Astrocyte (in vitro differentiated cells and primary cell): ENCODE measurements around the gene BTRC. TPM values are rescaled to one million over a fixed set of nuclear protein-coding genes. Genes with fewer than 3 reads are reported as not detected.

ENCODE experiments used
- DNase-seq: peaks from one replicate; pipeline ENCODE4 v3.0.0-alpha.2; 2010; ENCODE audit warnings: low read depth
- FAIRE-seq: peaks from 2 replicates; lab custom pipeline; 2011; peaks lifted over from hg19 to GRCh38; lab: Jason Lieb, UNC
- H2AFZ ChIP-seq: 2 replicates; pipeline ENCODE4 v1.6.0; 2012; ENCODE audit warnings: low read depth, low read length, inconsistent platforms
- H3K27ac ChIP-seq: 2 replicates; pipeline ENCODE4 v1.5.1; 2011; ENCODE audit warnings: low read depth, low read length, inconsistent platforms
- H3K27me3 ChIP-seq: 2 replicates; pipeline ENCODE4 v1.6.0; 2011; ENCODE audit warnings: low read length, inconsistent platforms; ENCODE audit not compliant: insufficient read depth
- H3K36me3 ChIP-seq: 2 replicates; pipeline ENCODE4 v1.5.1; 2011; ENCODE audit warnings: low read length, inconsistent platforms; ENCODE audit not compliant: insufficient read depth
- H3K4me1 ChIP-seq: 2 replicates; pipeline ENCODE4 v1.5.1; 2011; ENCODE audit warnings: low read length, inconsistent platforms; ENCODE audit not compliant: insufficient read depth
- H3K4me2 ChIP-seq: 2 replicates; pipeline ENCODE4 v1.6.0; 2012; ENCODE audit warnings: low read length, inconsistent platforms
- H3K4me3 ChIP-seq: 2 replicates; pipeline ENCODE4 v1.5.1; 2011; ENCODE audit warnings: low read depth, mild to moderate bottlenecking, low read length, inconsistent platforms; ENCODE audit not compliant: insufficient read depth
- H3K79me2 ChIP-seq: 2 replicates; pipeline ENCODE4 v1.6.0; 2012; ENCODE audit warnings: mild to moderate bottlenecking, low read length, inconsistent platforms; ENCODE audit not compliant: insufficient read depth
- H3K9ac ChIP-seq: 2 replicates; pipeline ENCODE4 v1.6.0; 2012; ENCODE audit warnings: mild to moderate bottlenecking, low read length, inconsistent platforms
- H3K9me3 ChIP-seq: 2 replicates; pipeline ENCODE4 v1.5.1; 2012; ENCODE audit warnings: low read depth, mild to moderate bottlenecking, low read length, inconsistent platforms; ENCODE audit not compliant: insufficient read depth
- H4K20me1 ChIP-seq: 2 replicates; pipeline ENCODE4 v1.6.0; 2012; ENCODE audit warnings: low read length, inconsistent platforms; ENCODE audit not compliant: insufficient read depth
- H3K27ac Mint-ChIP-seq: one replicate; pipeline ENCODE4 v1.8.0; 2021; ENCODE audit warnings: mild to moderate bottlenecking, mixed read lengths; ENCODE audit not compliant: unreplicated experiment
- H3K27me3 Mint-ChIP-seq: one replicate; pipeline ENCODE4 v1.8.0; 2021; ENCODE audit warnings: low read depth, mixed read lengths; ENCODE audit not compliant: unreplicated experiment
- H3K36me3 Mint-ChIP-seq: one replicate; pipeline ENCODE4 v1.8.0; 2021; ENCODE audit warnings: low read depth, mixed read lengths; ENCODE audit not compliant: unreplicated experiment
- H3K4me1 Mint-ChIP-seq: one replicate; pipeline ENCODE4 v1.8.0; 2021; ENCODE audit warnings: low read depth, mixed read lengths; ENCODE audit not compliant: unreplicated experiment
- H3K4me3 Mint-ChIP-seq: one replicate; pipeline ENCODE4 v1.8.0; 2021; ENCODE audit warnings: mild to moderate bottlenecking, moderate library complexity, mixed read lengths; ENCODE audit not compliant: unreplicated experiment
- H3K9me3 Mint-ChIP-seq: one replicate; pipeline ENCODE4 v1.8.0; 2021; ENCODE audit warnings: mild to moderate bottlenecking, mixed read lengths; ENCODE audit not compliant: unreplicated experiment
- CTCF ChIP-seq: IDR thresholded peaks from 2 replicates; pipeline ENCODE4 v1.5.1; 2011; ENCODE audit warnings: low read depth, mild to moderate bottlenecking, inconsistent platforms, low read length, moderate library complexity; ENCODE audit not compliant: insufficient read depth
- EZH2 ChIP-seq: IDR thresholded peaks from 2 replicates; pipeline ENCODE4 v1.6.1; 2012; ENCODE audit warnings: mild to moderate bottlenecking, low read length, inconsistent platforms; ENCODE audit not compliant: insufficient read depth
- total RNA-seq: library from RNA; stranded (reverse); gene quantifications from 2 replicates; pipeline ENCODE4 v1.2.1, GENCODE V29; 2021

Gene BTRC
- total RNA-seq, 1 donor from 2014 or later: 33.3 TPM

- peaks cover 59% of the 10 kb centered on the region for H3K27me3 Mint-ChIP-seq
- H3K27ac ChIP-seq: no peak overlapping the region
- H3K9ac ChIP-seq: no peak overlapping the region
- TF ChIP-seq EZH2 (no peak), CTCF (no peak)
- DNase-seq: no peak
- no peaks in the 10 kb centered on the region for H3K36me3 Mint-ChIP-seq
- FAIRE-seq: no peak
- H3K9me3 Mint-ChIP-seq: peaks cover 8% of the 10 kb centered on the region
- no peaks in the 10 kb centered on the region for H3K79me2 ChIP-seq
- H3K4me1 ChIP-seq: peaks cover 15% of the 10 kb centered on the region
- no peaks in the 10 kb centered on the region for H3K36me3 ChIP-seq
- H3K4me2 ChIP-seq: peak overlapping the region; percentile 99
- H3K9me3 ChIP-seq: peaks cover 8% of the 10 kb centered on the region
- peak overlapping the region; percentile 66 for H3K4me3 ChIP-seq
- H3K27ac Mint-ChIP-seq: no peak overlapping the region
- H3K27me3 ChIP-seq: peaks cover 25% of the 10 kb centered on the region
- peak overlapping the region; percentile 91 for H2AFZ ChIP-seq
- H4K20me1 ChIP-seq: no peaks in the 10 kb centered on the region
- peak overlapping the region; percentile 74 for H3K4me3 Mint-ChIP-seq
- no peaks in the 10 kb centered on the region for H3K4me1 Mint-ChIP-seq
Measured at GRCh38 chr10:101569323-101569621, 215.3 kb downstream of the BTRC start.

DNA sequence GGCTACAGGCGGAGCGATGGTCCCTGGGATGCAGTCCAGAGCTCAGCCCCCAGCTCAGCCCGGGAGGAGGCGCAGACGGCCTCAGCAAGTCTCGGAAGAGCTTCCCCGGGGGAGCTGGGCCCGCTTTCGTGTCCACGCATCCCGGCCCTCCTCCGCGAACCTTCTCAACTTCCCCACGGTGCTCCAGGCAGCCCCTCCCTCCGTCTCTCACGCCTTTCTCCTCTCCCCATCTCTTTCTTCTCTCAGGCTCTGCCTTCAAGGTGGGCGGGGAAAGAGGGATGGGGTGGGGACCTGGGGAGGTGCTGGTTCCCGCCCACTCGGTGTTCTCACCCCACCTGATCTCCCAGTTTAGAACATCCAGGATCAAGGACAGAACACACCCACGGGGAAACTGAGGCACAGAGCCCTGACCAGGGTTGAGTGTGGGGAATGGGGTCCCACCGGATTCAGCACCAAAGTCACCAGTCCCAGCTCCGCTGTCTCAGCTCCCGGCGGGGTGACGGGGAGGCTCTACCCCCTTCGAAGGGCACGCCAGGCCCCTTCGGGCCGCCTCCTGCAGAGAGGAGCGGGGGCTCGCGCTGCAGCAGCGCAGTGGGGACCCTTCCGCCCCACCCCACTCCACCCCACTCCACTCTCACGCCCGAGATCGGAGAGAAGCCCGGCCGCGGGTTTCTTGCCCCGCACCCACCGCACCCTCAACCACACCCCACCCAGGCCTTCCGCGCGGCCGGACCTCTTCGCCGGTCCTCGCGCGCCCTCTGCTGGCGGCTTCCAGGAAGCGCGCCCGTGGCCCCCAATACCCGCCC lies 215.9 kb downstream of the BTRC start:
- Histone ChIP-seq H3K9ac (peak overlapping the region; percentile 76), H3K4me2 (peak overlapping the region; percentile 99), H3K36me3 (no peaks in the 10 kb centered on the region), H4K20me1 (no peaks in the 10 kb centered on the region), H3K9me3 (peaks cover 8% of the 10 kb centered on the region), H3K4me1 (peaks cover 15% of the 10 kb centered on the region), H2AFZ (peak overlapping the region; percentile 91), H3K4me3 (peak overlapping the region; percentile 66), H3K27ac (no peak overlapping the region), H3K27me3 (peaks cover 24% of the 10 kb centered on the region), H3K79me2 (no peaks in the 10 kb centered on the region)
- peak; percentile 8 for DNase-seq
- no peaks in the 10 kb centered on the region for H3K4me1 Mint-ChIP-seq
- peaks cover 8% of the 10 kb centered on the region for H3K9me3 Mint-ChIP-seq
- TF ChIP-seq CTCF (peak; percentile 13), EZH2 (peak; percentile 75)
- no peaks in the 10 kb centered on the region for H3K36me3 Mint-ChIP-seq
- no peak overlapping the region for H3K27ac Mint-ChIP-seq
- H3K27me3 Mint-ChIP-seq: peaks cover 59% of the 10 kb centered on the region
- peak overlapping the region; percentile 74 for H3K4me3 Mint-ChIP-seq
- no peak for FAIRE-seq
